Epithelial cell of prostate (primary cell): Measurements from ENCODE around the gene MACO1.

ENCODE experiments used
- DNase-seq: peaks from one replicate; pipeline ENCODE4 v3.0.0-alpha.2; 2011; ENCODE audit warnings: low read depth, low spot score
- H3K27ac ChIP-seq: fragments of 450-650 bp; 2 replicates; pipeline ENCODE4 v1.5.1; 2017; ENCODE audit warnings: mild to moderate bottlenecking

MACO1 gene

GRCh38 chr1:25537153-25537831 is 106.6 kb downstream of the MACO1 start:
- no peak for DNase-seq
- H3K27ac ChIP-seq, result no peak overlapping the region

DNA sequence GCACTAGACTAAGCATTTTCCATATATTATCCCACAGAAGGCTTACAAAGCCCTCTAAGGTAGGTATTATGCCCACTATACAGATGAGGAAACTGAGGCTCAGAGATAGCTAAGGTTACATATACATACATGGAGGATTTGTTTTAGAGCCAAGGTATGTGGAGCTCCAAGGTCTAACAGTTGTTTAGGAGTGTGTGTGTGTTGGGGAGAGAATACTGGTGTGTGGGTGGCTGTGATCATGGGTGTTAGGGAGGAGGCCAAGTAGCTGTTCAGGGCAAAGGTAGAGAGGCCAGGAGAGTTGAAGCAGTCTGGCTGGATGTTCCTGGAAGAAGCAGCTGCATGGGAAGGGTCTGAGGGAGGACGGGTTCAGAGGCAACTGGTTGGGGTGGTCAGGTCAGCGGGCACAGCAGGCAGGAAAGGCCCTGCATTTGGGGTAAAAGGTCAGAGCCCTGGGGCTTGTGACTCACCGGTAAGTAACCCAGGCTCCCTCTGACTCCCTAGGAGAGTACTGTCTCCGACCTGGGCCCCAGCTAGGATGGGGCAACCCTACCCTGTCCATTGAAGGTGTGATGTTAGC is 107.6 kb downstream of the MACO1 start:
- no peak for DNase-seq
- no peak overlapping the region for H3K27ac ChIP-seq

DNA sequence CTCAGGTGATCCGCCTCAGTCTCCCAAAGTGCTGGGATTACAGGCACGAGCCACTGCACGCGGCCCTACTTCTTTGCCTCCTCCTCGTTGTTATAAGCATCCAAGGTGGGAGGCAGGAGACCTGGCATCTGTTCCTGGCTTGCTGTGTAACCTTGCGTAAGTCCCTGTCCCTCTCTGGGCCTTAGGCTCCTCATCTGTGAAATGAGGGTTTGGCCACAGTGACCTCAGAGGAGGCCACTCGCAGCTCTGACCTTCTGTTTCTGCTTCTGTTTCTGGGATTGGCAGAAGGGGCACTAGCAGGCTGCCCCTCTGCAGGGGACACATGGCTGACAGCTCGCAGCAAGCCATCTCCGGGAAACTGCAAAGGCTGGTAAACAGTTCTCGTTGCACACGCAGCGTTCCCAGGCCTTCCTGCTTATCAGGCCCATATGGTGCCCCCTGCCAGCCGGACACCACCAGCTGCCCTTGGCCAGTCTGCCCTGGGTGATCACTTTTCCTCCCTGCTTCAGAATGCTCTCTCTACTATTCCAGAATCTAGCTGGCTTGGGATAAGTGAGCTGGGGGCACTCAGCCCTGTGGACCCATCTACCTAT is 110.1 kb downstream of the MACO1 start:
- no peak overlapping the region for H3K27ac ChIP-seq
- no peak for DNase-seq

DNA sequence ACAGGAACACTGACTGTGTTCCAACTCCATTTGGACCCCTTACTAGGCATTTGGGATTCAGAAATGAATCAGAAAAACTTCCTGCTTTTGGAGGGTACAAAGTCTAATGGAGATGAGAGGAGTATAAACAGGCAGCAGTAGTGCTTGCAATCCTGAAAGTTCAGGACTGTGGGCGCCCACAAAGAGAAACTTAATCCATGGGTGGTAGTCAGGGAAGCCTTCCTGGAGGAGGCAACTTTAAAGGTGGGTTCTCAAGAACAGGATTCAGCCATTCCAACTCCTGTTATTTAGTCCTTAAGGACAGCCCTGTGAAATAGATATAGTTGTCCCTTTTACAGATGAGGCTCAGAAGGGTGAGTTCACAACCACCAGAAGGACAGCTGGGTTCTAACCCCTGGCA is 110.7 kb downstream of the MACO1 start:
- no peak for DNase-seq
- H3K27ac ChIP-seq, result no peak overlapping the region

GRCh38 chr1:25541889-25542658 is 111.4 kb downstream of the MACO1 start:
- no peak overlapping the region for H3K27ac ChIP-seq
- DNase-seq, result no peak

- H3K27ac ChIP-seq, result no peak overlapping the region
- no peak for DNase-seq
Observed at GRCh38 chr1:25543005-25543424, 112.3 kb downstream of the MACO1 start.

DNA sequence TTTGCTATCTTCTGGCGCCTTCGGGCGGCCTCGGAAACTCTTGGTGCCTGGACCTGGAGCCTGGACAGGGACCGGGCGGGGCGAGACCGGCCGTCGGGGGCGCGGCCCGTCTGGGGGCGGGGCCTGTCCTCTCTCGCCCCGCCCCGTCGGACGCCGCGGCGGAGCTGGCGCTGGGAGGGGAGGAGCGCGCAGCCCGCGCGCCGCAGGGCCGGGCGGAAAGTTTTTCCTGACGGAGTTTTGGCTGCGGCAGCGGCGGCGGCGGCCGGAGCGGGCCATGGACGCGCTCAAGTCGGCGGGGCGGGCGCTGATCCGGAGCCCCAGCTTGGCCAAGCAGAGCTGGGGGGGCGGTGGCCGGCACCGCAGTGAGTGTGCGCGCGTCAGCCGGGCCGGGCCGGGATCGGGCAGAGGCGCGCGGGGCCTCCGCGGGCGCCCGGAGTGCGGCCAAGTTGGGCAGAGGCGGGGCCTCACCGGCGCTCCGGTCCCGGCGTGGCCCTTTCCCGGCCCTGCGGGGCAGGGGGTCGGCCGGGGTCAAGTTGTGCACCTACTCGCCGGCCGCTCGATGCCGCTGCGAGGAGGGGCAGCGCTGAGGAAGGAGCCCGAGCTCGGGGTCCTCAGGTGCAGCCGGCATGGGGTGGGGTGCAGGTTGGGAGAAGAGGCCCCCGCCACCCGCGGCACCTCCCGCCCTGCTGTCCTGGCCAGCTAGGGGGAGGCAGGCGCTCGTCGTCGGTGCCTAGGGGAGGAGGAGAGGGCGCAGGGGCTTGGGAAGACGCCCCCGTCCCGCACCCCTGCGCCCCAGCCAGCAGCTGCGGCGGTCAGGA is 112.9 kb downstream of the MACO1 start, which contains the start of gene LDLRAP1:
Gene LDLRAP1 (plus strand): TSS at position 182 of the 818 bp plus-strand sequence. CDS start 93 bp downstream, at position 275.
- H3K27ac ChIP-seq, result peak within 1 kb of the TSS; percentile 43
- DNase-seq, result no peak

- peak overlapping the region; percentile 43 for H3K27ac ChIP-seq
- DNase-seq, result no peak
Observed at GRCh38 chr1:25544243-25544764, 113.6 kb downstream of the MACO1 start.

DNA sequence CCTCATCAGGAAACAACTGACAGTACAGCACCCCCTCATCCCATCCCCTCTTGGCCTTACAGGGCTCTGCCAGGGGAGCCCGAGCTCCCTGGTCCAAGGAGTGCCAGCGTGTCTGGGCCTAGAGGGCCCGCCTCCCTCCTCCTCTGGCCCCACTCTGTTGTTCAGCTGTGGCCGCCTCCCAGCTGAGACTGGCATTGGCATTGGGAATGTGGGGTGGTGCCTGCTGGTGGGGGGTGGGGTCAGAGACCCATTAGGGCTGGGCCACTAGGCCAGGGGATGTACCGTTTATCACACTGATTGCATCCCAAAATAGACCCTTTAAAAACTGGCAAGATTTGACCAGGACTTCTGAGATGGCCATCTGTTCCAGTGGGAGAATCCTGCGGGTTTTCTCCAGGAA is 114.1 kb downstream of the MACO1 start:
- no peak overlapping the region for H3K27ac ChIP-seq
- no peak for DNase-seq

- H3K27ac ChIP-seq, result no peak overlapping the region
- DNase-seq, result no peak
Observed at GRCh38 chr1:25545767-25546166, 115.1 kb downstream of the MACO1 start.

DNA sequence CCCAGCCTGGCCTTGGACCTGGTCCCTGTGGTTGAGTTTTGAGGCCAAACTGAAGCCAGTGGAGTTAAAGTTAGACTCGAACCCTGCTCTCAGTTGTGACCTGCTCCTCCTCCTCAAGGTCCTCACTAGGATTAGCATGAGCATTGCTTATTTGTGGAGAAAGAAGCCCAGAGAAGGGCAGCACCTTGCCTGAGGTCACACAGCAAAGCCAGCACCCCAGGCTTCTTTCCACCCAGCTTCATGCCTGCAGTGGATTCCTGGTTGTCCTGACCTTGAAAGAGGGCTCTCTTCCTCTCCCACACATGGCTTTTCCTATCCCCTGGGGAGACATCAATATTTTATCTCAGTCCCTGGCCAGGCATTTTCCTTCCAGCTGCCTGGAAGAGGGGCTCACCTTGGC is 115.5 kb downstream of the MACO1 start:
- no peak for DNase-seq
- no peak overlapping the region for H3K27ac ChIP-seq

GRCh38 chr1:25548601-25549000 is 117.9 kb downstream of the MACO1 start:
- no peak overlapping the region for H3K27ac ChIP-seq
- DNase-seq, result no peak

GRCh38 chr1:25549273-25550154 is 118.8 kb downstream of the MACO1 start:
- peak; percentile 50 for DNase-seq
- peak overlapping the region; percentile 33 for H3K27ac ChIP-seq
